Colonic mucosa (tissue), 4 donors: Measurements from ENCODE around the gene ERAL1. TPM values are rescaled to one million over a fixed set of nuclear protein-coding genes. Genes with fewer than 3 reads are reported as not detected.
"Not testable (repeated sequence)": the region's sequence is repeated elsewhere in the genome, so short reads cannot be mapped to it uniquely, and the experiment has no call there.

ENCODE experiments used
- DNase-seq: peaks from one replicate; pipeline ENCODE4 v3.0.0-alpha.2; 2020
- H3K27ac ChIP-seq: fragments of 200-600 bp; one replicate; pipeline ENCODE4 v1.8.0; 2021
- H3K27me3 ChIP-seq: fragments of 200-600 bp; one replicate; pipeline ENCODE4 v1.8.0; 2021
- H3K36me3 ChIP-seq: fragments of 200-600 bp; one replicate; pipeline ENCODE4 v1.8.0; 2021
- H3K4me1 ChIP-seq: fragments of 200-600 bp; one replicate; pipeline ENCODE4 v1.8.0; 2021; ENCODE audit warnings: mild to moderate bottlenecking
- H3K4me3 ChIP-seq: fragments of 200-600 bp; one replicate; pipeline ENCODE4 v1.8.0; 2021
- H3K9ac ChIP-seq, 2 donors: one replicate each; pipeline ENCODE4 v1.7.0; 2013; ENCODE audit warnings: control low read depth in 2 of 2, low read depth in 2 of 2, low read length in 2 of 2
- H3K9me3 ChIP-seq: fragments of 200-600 bp; one replicate; pipeline ENCODE4 v1.8.0; 2021
- intact Hi-C: fragments of 100-400 bp; cut with DNase I; formaldehyde crosslinking; loops from one replicate; pipeline ENCODE4 v1.14.1; 2022
- total RNA-seq, 2 donors: library from RNA; stranded (reverse); fragmentation: NEBNext Ultra II Directional in 1 of 2; extraction: Animal tissue kit (Norgen Biotek cat#: 25700) in 1 of 2; gene quantifications; one replicate each; pipeline ENCODE4 v1.2.1, GENCODE V29; 2021
- TF ChIP-seq, protein P1 (sequence below): fragments of 200-600 bp; IDR thresholded peaks from one replicate; pipeline ENCODE4 v1.8.0; 2022; ENCODE audit warnings: antibody characterized with exemption, mild to moderate bottlenecking
- donor health status: healthy.
- donor health status: DM: no; HTN: no; CAD: no.
- donor health status: DM: no; HTN: no; CAD: no.

ERAL1 gene
- total RNA-seq, 2 donors from 2014 or later: 34.7 to 72.0 TPM

DNA sequence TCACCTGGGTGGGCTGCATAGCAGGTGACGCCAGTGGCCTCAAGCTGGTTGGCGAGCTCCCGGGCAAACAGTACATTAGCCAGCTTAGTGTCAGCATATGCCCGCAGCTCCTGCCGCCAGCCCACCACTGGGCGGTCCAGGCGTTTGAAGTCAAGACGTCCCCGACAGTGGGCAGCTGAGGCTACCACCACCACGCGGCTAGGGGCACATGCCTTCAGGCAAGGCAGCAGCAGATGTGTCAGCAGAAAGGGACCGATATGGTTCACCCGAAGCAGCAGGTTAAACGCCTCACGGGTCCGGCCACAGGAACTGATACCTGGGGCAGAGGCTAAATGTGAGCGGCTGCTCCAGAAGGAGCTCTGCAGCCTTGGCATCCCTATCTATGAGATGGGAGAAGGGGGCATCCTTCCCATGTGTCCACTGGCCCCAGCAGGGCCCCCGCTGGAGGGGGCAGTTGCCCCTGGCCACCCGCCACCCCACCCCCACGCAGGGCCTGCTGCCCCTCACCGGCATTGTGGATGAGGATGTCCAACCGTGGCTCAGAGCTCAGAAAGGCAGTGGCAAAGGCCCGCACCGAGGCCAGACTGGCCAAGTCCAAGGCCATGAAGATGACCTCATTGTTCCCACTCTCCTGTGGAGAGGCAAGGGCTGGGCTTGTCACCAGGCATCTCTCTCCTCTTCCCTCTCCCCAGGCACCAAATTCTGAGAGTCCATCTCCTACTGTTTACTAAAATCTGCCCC lies 46.3 kb downstream of the ERAL1 start:
- Histone ChIP-seq H3K36me3 (no peaks in the 10 kb centered on the region), H3K4me1 (peaks cover 7% of the 10 kb centered on the region), H3K27me3 (no peaks in the 10 kb centered on the region), H3K4me3 (no peak overlapping the region), H3K9ac (peak overlapping the region in 1 of 2 donors; percentile 80), H3K9me3 (no peaks in the 10 kb centered on the region), H3K27ac (no peak overlapping the region)
- intact Hi-C loops: no loop called here
- TF ChIP-seq, protein P1, sequence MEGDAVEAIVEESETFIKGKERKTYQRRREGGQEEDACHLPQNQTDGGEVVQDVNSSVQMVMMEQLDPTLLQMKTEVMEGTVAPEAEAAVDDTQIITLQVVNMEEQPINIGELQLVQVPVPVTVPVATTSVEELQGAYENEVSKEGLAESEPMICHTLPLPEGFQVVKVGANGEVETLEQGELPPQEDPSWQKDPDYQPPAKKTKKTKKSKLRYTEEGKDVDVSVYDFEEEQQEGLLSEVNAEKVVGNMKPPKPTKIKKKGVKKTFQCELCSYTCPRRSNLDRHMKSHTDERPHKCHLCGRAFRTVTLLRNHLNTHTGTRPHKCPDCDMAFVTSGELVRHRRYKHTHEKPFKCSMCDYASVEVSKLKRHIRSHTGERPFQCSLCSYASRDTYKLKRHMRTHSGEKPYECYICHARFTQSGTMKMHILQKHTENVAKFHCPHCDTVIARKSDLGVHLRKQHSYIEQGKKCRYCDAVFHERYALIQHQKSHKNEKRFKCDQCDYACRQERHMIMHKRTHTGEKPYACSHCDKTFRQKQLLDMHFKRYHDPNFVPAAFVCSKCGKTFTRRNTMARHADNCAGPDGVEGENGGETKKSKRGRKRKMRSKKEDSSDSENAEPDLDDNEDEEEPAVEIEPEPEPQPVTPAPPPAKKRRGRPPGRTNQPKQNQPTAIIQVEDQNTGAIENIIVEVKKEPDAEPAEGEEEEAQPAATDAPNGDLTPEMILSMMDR: no peak
- DNase-seq: no peak

DNA sequence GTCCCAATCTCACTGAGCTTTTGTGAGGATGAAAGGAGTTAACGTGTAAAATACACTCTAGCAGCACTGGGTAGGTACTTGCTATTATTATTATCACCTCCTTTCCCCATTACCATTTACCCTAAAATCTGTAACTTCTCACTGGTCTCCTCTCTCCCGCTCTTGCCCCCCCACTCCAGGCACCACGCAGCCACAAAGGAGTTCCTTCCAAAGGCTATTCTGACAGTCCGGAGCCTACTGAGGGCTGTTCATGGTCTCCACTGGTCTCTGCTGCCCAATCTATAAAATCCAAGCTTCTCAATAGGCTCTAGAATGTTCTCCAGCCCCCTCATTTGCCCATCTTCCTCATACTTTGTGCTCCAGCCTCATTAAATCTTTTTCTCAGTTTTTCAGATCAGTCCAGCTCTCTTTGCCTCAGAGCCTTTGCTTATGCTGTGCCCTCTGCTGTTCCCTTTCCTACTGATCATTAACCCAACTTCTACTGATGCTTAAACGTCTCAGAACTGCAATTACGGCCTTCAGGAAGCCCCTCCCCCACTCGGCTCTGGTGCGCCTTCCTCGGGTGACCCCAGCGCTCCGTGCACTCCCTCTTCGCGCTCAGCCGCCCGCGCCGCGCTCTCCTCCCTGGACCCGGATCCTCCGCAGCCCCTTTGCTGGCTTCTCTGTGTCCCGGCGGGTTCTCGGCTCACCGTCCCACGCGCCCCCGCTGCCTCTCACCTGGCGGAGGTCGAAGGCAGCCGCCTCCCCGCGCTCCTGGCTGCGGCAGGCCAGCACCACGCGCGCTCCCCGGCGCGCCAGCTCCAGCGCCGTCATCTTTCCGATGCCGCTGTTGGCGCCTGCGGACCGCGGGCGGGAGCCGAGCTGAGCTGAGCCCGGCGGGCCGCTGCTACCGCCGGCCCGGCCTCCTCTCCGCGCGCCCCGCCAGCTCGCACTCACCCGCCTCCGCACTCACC lies 47.3 kb downstream of the ERAL1 start:
- DNase-seq: peak; percentile 72
- peak overlapping the region; percentile 83 for H3K27ac ChIP-seq
- TF ChIP-seq, protein P1: no peak
- peaks cover 6% of the 10 kb centered on the region for H3K4me1 ChIP-seq
- H3K9ac ChIP-seq: peak overlapping the region; percentile 80 to 82
- H3K9me3 ChIP-seq: no peaks in the 10 kb centered on the region
- H3K4me3 ChIP-seq: peak overlapping the region; percentile 83
- no peaks in the 10 kb centered on the region for H3K36me3 ChIP-seq
- intact Hi-C loops: no loop called here
- no peaks in the 10 kb centered on the region for H3K27me3 ChIP-seq

DNA sequence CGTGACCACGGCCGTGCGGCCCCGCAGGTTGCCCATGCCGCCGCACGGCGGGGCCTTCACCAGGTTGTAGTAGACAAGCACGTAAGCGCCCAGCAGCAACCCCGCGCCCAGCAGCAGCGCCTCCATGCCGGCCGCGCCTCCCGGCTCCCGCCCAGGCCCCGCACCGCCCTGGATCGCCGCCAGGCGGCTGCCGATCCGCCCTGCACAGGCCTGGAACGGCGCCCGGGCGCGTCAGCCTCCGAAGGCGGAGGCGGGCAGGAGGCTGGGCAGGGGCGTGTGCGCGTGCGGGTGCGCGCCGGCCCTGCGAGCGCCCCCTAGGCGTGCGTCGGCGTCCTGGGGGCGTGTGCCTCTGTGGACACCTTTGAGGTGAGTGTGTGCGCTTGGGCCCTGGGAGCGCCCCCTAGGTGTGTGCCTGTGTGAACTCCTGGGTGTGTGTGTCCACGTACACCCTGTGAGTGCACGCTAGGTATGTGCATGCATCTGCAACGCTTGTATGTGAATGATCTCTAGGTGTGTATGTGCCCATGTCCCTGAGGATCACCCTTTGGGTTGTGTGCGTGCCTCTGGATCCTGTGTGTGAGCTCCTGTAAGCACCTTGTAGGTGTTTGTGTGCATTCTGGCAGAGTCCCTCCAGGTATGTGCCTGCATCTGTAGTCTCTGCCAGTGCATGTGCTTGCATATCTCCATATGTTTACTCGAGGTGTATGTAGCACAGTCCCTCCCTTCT lies 48.2 kb downstream of the ERAL1 start, which contains the start of gene DHRS13:
Gene DHRS13, minus strand, starts transcription at position 261 of the 727 bp plus-strand sequence. Its CDS starts 135 bp downstream, at position 126.
- Histone ChIP-seq H3K4me1 (peaks cover 5% of the 10 kb centered on the region), H3K27me3 (no peaks in the 10 kb centered on the region), H3K36me3 (no peaks in the 10 kb centered on the region), H3K9ac (peak within 1 kb of the TSS; percentile 80 to 82), H3K27ac (peak within 1 kb of the TSS; percentile 83), H3K4me3 (peak within 1 kb of the TSS; percentile 83), H3K9me3 (no peaks in the 10 kb centered on the region)
- DNase-seq: peak; percentile 94
- TF ChIP-seq, protein P1: peak; percentile 94
- intact Hi-C loops: no loop called here

DNA sequence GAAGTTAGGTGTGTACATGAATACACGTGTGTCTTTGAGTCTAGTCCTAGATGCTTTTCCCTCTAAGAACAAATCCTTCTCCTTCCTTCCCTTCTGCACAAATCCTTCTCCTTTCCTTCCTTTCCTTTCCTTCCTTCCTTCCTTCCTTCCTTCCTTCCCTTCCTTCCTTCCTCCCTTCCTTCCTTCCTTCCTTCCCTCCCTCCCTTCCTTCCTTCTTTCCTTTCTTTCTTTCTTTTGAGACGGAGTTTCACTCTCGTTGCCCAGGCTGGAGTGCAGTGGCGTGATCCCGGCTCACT lies 48.7 kb downstream of the ERAL1 start:
- H3K4me3 ChIP-seq, H3K9me3 ChIP-seq, intact Hi-C loops, H3K36me3 ChIP-seq, H3K27me3 ChIP-seq, DNase-seq, H3K9ac ChIP-seq, H3K4me1 ChIP-seq: not testable (repeated sequence)
- H3K27ac ChIP-seq: peak overlapping the region; percentile 83

DNA sequence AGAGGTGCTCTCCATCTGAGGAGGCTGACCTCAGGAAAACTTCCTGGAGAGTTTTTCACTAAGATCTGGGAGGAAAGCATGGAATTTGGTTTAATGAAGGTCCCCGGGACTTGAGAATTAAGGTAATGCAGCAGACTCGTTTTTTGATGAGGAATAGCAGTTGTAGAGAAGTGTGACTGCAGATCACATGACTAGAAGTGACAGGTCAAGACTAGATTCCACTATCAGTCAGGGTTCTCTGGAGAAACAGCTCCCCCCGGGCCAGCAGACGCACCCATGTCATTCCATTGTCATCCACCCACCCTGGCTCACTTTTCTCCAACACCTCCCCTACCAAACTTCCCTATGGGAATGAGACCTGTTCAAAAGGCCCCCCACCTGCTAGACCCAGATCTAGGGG lies 50.0 kb downstream of the ERAL1 start:
- H3K4me1 ChIP-seq: peaks cover 3% of the 10 kb centered on the region
- H3K9me3 ChIP-seq: no peaks in the 10 kb centered on the region
- no peak overlapping the region for H3K9ac ChIP-seq
- intact Hi-C loops: no loop called here
- H3K27ac ChIP-seq: no peak overlapping the region
- no peak for DNase-seq
- H3K36me3 ChIP-seq: no peaks in the 10 kb centered on the region
- no peak overlapping the region for H3K4me3 ChIP-seq
- TF ChIP-seq, protein P1: no peak
- H3K27me3 ChIP-seq: no peaks in the 10 kb centered on the region
